ENCODE data around the gene FATE1. TPM values are rescaled to one million over a fixed set of nuclear protein-coding genes. Genes with fewer than 3 reads are reported as not detected.

FATE1 gene
- total RNA-seq, 4 donors from 2014 or later = not detected

DNA sequence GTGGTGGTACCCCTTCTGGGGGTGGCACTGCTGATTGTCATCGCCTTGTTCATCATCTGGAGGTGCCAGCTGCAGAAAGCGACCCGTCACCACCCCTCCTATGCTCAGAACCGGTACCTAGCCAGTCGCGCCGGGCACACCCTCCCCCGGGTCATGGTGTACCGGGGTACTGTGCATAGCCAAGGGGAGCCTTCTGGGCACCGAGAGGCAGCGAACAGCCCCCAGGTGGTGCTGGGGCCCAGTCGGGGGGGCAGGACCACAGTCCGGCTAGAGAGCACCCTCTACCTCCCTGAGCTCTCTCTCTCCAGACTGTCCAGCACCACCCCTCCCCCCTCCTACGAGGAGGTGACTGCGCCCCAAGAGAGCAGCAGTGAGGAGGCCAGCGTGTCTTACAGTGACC is 15.3 kb upstream of the FATE1 start:
- TF ChIP-seq, protein P1, sequence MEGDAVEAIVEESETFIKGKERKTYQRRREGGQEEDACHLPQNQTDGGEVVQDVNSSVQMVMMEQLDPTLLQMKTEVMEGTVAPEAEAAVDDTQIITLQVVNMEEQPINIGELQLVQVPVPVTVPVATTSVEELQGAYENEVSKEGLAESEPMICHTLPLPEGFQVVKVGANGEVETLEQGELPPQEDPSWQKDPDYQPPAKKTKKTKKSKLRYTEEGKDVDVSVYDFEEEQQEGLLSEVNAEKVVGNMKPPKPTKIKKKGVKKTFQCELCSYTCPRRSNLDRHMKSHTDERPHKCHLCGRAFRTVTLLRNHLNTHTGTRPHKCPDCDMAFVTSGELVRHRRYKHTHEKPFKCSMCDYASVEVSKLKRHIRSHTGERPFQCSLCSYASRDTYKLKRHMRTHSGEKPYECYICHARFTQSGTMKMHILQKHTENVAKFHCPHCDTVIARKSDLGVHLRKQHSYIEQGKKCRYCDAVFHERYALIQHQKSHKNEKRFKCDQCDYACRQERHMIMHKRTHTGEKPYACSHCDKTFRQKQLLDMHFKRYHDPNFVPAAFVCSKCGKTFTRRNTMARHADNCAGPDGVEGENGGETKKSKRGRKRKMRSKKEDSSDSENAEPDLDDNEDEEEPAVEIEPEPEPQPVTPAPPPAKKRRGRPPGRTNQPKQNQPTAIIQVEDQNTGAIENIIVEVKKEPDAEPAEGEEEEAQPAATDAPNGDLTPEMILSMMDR (IDR thresholded peaks at IDR 0.05; ENCODE audit: low read depth) = no peak

- TF ChIP-seq, protein P1 (IDR thresholded peaks at IDR 0.05; ENCODE audit: low read depth) = no peak
Observed at GRCh38 chrX:151701071-151701470, 14.8 kb upstream of the FATE1 start.

DNA sequence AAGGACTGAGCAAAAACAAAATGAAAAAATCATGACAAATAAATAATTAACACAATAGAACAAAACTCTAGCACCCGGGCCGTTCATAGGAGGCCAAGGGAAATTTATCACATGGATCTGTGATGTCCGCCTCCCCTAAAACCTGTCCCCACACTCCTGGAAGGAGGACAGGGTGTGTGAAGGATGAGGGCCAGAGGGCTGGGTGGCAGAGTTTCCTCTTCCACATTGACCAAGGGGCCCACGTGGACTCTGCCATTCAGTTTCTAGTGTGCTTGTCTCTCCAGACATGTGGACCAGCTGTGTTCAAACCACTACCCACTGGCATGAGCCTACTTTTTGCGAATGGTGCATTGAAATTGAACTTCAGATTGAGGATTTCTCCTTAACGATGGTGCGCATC is 14.3 kb upstream of the FATE1 start:
- TF ChIP-seq, protein P1 (IDR thresholded peaks at IDR 0.05; ENCODE audit: low read depth) = no peak

DNA sequence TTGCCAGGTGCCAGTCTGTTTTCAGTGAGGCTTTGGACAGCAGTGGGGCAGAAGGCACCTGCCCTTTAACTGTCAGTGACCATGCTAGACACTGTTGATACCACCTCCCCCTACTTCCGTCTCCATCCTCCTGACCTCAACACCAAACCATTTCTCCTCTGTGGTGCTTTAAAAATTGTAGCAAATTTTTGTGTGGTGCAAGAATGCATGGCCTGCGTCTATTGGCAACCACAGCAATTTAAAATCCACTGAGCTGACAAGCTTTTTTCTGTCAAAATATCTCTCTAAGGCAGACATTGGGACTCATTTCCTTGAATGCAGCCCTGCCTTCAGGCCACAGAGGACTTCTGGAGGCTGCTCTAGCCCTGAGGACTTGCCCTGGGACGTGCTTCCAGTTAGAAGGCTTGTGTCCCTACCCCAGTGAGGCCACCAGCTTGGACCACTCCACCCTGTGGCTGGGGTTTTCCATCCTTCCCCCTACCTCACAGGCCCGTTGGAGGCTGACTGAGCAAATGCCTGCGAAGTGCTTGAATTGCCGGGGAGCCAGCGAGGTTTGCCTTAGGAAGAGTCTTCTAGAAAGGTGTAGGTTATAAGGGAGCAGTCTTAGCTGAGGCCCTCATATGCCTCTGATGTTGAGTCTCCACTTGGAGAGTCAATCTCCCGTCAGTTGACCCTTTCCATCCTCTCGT is 13.7 kb upstream of the FATE1 start:
- TF ChIP-seq, protein P1 (IDR thresholded peaks at IDR 0.05; ENCODE audit: low read depth) = no peak

- TF ChIP-seq, protein P1 (IDR thresholded peaks at IDR 0.05; ENCODE audit: low read depth) = no peak
Observed at GRCh38 chrX:151702741-151703340, 13.0 kb upstream of the FATE1 start.

DNA sequence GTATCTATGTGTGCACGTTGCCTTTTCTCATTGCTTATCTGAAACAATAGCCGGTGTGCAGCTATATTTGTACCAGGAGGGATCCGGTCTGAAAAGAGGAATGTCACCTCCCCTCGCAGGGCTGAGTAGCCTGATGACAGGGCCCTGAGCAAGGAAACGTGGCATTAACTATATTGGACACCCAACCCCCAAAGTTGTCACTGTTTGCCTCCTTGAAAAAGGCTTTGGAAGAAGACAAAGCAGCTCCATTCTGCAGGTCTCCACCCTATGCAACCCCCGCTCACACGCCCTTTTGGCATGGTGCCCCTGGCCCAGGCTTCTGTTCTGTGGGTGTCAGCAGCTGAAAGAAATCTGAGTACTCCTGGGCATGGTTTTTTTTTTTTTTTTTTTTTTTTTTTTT is 12.3 kb upstream of the FATE1 start:
- TF ChIP-seq, protein P1 (IDR thresholded peaks at IDR 0.05; ENCODE audit: low read depth) = no peak

GRCh38 chrX:151704041-151704663 is 11.7 kb upstream of the FATE1 start:
- TF ChIP-seq, protein P1 (IDR thresholded peaks at IDR 0.05; ENCODE audit: low read depth) = no peak

Data from subcutaneous adipose tissue (tissue), 4 donors.